Measurements from ENCODE around the gene ATG10. TPM values are rescaled to one million over a fixed set of nuclear protein-coding genes. Genes with fewer than 3 reads are reported as not detected.
A peak's percentile ranks its signal among the peaks of the same experiment; 100 is the strongest.
"Not testable (repeated sequence)": the region's sequence is repeated elsewhere in the genome, so short reads cannot be mapped to it uniquely, and the experiment has no call there.

The ATG10 gene
- polyA plus RNA-seq, 1 donor: 15.4 TPM

GRCh38 chr5:81980598-81981260, 8.9 kb downstream of the ATG10 start:
- no peak for DNase-seq

DNA sequence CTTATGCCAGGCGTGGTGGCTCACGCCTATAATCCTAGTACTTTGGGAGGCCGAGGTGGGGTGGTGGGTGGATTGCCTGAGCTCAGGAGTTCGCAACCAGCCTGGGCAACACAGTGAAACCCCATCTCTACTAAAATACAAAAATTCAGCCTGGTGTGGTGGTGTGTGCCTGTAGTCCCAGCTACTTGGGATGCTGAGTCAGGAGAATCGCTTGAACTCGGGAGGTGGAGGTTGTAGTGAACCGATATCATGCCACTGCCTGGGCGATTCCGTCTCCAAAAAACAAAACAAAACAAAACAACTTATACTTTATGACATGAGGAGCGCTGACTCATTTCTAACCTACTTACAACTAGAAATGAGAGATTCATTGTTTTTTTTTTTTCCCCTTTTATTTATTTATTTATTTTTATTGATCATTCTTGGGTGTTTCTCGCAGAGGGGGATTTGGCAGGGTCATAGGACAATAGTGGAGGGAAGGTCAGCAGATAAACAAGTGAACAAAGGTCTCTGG, 10.4 kb downstream of the ATG10 start:
- DNase-seq: not testable (repeated sequence)

DNA sequence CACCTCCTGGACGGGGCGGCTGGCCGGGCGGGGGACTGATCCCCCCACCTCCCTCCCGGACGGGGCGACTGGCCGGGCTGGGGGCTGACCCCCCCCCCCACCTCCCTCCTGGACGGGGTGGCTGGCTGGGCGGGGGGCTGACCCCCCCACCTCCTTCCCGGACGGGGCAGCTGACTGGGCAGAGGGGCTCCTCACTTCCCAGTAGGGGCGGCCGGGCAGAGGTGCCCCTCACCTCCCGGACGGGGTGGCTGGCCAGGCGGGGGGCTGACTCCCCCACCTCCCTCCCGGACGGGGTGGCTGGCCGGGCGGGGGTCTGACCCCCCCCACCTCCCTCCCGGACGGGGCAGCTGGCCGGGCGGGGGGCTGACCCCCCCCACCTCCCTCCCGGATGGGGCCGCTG, 11.3 kb downstream of the ATG10 start:
- not testable (repeated sequence) for DNase-seq

DNA sequence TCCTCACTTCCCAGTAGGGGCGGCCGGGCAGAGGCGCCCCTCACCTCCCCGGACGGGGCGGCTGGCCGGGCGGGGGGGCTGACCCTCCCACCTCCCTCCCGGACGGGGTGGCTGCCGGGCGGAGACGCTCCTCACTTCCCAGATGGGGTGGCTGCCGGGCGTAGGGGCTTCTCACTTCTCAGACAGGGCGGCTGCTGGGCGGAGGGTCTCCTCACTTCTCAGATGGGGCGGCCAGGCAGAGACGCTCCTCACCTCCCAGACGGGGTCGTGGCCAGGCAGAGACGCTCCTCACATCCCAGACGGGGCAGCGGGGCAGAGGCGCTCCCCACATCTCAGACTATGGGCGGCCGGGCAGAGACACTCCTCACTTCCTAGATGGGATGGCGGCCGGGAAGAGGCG, 11.7 kb downstream of the ATG10 start:
- DNase-seq: not testable (repeated sequence)

DNA sequence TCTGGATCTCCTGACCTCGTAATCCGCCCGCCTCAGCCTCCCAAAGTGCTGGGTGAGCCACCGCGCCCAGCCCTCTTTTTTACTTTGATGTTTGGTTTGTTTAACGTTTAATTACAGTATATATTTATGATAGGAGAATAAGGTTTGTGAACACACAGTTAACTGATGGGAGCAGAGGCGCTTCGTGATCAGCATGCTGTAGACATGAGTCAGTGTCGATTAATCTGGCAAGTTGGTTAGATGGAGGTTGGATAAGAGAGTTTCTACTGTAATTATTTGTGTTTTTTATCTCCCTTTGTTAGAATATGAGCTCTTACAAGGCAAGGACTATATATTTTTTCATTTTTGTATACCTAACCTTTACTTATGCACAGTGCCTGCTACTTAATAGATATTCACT, 14.3 kb downstream of the ATG10 start:
- DNase-seq: no peak

DNA sequence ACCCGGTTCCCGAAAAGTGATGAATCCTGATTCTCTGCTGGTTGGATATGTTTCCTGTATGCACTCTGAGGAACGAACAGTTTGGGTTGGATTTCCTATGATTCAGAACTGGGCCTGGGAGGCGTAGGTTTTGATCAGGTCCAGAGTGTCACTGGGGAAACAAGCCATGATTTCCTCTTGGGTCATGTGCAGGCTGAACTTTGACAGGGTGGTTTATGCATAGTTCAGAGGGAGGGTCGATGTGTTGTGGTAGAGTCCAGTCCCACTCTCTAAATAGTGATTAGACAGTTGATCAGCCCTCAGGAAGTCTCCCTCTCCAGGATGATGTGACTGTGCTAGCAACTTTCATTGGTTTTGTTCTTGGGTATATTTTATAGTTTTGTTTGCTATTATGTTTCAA, 17.4 kb downstream of the ATG10 start:
- DNase-seq: no peak

- DNase-seq: no peak
Measured at GRCh38 chr5:81994679-81995078, 22.9 kb downstream of the ATG10 start.

GRCh38 chr5:81995407-81995806, 23.6 kb downstream of the ATG10 start:
- no peak for DNase-seq

DNA sequence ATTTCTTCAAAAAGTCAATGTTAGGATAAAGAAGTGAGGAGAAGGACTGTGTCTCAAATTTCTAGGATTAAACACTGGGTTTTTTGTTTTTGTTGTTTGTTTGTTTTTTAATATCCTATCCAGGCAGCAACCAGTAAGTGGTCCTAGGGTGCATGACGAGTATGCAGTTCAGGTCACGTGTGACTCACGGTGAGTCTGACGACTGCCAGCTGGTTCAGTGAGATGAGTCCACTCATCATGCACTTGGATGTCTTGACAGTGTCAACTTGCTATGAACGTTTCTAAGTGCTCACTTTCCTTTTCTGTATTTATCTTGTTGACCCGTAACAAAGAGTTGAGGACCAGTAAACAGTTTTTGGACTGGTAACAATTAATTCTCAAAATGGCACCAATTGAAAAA, 32.7 kb downstream of the ATG10 start:
- no peak for DNase-seq

DNA sequence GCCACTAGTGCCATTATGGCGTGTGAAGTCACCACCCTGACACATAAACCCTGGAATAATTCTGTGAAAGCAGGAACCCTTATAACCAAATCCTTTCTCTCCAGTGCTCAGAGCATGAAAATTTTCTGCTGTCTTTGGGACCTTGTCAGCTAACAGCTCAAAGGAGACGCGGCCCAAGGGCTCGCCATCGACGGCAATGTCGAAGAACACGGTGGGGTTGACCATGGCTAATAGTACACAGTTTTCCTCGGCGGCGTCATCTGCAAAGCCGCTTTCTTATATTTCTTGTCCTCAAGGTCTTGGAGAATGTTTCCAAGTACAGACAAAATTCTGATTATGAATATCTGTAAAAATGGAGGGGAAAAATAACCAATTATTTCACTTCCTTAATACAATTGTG, 38.0 kb downstream of the ATG10 start:
- DNase-seq: not testable (repeated sequence)

DNA sequence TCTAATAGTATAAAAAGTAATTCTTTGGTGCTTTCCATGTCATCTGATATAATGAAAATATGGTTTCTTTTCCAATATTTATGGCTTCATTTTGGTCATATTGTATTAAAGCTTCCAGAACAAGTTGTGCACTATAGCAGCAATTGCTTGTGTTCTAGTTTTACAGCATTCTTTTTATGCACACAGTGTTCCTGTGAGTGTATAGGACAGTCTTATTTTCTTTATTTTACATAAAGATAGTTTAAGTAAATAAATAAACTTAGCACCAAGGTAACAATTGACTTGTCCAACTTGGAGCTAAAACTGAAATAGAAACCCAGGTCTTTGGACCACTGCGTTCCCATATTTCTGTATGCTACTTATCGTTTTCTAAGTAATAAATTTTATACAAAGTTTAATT, 38.9 kb downstream of the ATG10 start:
- no peak for DNase-seq

DNA sequence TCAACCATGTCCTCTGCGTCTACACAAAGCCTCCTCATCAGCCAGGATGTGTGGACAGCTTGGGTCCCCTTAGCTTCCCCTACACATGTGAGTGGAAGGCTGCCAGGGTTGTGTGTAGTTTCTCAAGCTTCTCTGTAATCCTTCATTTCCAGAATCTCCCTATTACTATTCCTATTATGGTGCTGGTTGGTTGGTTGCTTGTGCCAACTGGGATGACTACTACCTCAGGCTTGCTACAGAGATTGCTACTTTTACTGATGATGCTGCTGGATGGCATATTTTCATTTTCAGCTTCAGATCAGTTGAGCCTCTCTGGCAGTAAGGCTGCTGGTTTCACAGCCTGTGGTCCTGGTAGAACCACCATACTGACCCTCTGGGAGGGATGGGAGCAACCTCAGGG, 39.9 kb downstream of the ATG10 start:
- DNase-seq: no peak

DNA sequence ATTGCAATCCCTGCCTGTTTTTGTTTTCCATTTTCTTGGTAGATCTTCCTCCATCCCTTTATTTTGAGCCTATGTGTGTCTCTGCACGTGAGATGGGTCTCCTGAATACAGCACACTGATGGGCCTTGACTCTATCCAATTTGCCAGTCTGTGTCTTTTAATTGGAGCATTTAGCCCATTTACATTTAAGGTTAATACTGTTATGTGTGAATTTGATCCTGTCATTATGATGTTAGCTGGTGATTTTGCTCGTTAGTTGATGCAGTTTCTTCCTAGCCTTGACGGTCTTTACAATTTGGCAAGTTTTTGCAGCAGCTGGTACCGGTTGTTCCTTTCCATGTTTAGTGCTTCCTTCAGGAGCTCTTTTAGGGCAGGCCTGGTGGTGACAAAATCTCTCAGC, 42.8 kb downstream of the ATG10 start:
- DNase-seq: not testable (repeated sequence)

GRCh38 chr5:82018462-82018861, 46.6 kb downstream of the ATG10 start:
- no peak for DNase-seq

DNA sequence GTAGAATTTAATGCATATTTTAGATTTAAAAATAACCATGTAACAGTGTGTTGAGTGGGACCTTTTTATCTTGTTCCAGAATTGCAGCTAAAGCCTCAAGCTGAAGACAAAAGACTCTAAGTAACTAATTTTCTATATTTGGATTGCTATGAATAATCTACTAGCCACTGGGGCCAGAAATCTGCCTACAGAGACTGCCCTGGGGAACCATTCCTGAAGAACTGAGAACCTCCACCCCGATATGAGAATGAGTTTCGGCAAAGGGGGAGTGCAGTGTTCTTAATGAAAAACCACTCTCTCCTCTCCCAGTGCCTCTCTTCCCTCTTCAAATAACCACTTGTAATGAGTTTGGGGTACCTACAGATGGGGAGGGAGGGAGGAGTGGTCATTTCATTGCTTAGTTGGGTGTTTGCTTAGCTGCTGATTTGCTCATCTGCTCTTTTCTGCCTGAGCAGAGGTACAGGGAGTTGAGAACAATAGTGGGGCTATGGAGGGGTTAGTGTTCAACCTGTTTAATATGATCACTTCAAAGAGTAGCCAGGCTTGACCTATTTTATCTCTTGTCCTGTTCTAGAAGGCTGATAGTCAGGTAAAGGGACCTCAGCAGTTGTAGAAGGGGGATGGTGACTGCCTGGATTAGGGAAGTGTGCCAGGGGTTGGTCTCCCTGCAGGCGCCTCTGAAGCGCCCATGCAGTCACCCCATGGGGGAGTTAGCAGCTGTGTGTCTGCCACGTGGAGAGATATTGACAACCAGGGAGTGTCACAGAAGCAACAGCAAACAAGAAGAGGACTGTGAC, 47.7 kb downstream of the ATG10 start:
- no peak for DNase-seq

DNA sequence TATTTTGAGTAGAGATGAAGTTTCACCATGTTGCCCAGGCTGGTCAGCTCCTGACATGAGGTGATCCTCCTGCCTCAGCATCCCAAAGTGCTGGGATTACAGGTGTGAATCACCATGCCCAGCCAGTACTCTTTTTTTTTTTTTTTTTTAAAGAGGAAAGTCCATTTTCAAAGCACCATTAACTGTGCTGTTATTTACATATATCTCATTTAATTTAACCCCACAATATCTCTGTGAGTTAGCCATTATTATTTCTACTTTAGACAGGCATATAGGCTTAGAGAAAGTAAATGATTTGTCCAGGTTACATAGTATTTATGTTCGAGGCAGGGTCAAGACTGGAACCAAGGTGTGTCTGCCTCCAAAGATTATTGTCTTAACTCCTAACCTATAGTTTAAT, 50.7 kb downstream of the ATG10 start:
- DNase-seq: no peak

- DNase-seq: peak; percentile 14
Measured at GRCh38 chr5:82023644-82024043, 51.8 kb downstream of the ATG10 start.

GRCh38 chr5:82031220-82032119, 59.6 kb downstream of the ATG10 start:
- no peak for DNase-seq

- DNase-seq: not testable (repeated sequence)
Measured at GRCh38 chr5:82042894-82043293, 71.1 kb downstream of the ATG10 start.

- DNase-seq: no peak
Measured at GRCh38 chr5:82044010-82044409, 72.2 kb downstream of the ATG10 start.

- DNase-seq: no peak
Measured at GRCh38 chr5:82045554-82046275, 73.9 kb downstream of the ATG10 start.

DNA sequence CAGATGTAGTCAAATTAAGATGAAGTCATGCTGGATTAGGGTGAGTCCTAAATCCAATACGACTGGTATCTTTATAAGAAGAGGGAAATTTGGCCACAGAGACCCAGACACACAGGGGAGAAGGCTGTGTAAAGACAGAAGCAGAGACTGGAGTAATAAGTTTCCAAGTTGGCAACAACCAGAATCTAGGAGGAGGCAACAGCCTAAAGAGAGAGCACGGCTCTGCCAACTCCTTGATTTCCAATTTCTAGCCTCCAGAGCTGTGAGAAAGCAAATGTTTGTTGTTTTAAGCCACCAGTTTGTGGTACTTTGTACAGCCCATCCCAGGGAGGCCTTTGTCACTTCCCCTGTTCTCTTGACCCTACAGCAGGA, 74.4 kb downstream of the ATG10 start:
- no peak for DNase-seq
